Right renal pelvis (tissue), 4 donors: Measurements from ENCODE around the gene SLC25A13. TPM values are rescaled to one million over a fixed set of nuclear protein-coding genes. Genes with fewer than 3 reads are reported as not detected.
"Not testable (repeated sequence)": the region's sequence is repeated elsewhere in the genome, so short reads cannot be mapped to it uniquely, and the experiment has no call there.

Experiments
- DNase-seq, 4 donors: peaks; one replicate each; pipeline ENCODE4 v3.0.0-alpha.2; 2013; ENCODE audit warnings: low read depth in 4 of 4, low spot score in 3 of 4, missing footprints in 1 of 4
- polyA plus RNA-seq, 4 donors: library from polyadenylated mRNA; unstranded; fragments of 120-200 nt; gene quantifications; one replicate each; pipeline ENCODE4 v1.2.1, GENCODE V29; 2013; ENCODE audit not compliant: insufficient read length in 4 of 4

SLC25A13 gene
- polyA plus RNA-seq, 4 donors: 40.8 to 44.6 (median 41.3) TPM

DNA sequence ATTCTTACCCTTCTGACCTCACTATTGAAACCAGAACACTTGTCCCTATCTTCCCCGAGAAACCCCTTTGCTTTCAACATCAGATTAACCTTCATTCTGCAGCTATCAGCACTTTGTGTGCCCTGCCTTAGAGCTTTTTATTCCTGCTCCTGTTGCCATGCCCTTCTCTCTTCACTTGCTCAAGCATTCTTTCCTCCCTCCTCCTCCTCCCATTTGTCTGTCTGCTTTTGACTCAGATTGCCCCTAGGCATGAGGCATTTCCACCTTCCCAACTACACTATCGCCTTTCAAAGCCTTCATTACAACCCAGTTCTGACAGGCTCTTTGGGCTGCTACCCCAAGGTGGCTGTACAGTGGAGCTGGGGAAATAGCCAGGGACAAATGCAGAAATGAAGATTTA is 143.3 kb downstream of the SLC25A13 start:
- no peak for DNase-seq

DNA sequence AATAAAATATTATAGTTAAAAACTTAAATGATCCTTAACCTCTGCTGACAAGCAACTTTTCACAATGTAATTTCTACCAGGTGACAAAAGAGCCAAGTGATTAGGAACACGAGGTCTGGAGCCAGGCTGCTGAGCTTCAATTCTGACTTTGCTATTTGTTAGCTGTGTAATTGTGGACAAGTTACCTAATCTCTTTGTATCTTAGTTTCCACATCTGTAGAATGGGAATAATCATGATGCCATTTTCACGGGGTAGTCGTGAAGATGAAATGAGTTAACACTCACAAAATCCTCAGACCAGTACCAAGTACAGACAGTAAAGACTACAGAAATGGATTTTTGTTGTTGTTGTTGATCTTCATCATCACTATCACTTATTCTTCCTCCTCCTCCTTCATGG is 144.5 kb downstream of the SLC25A13 start:
- DNase-seq: no peak

DNA sequence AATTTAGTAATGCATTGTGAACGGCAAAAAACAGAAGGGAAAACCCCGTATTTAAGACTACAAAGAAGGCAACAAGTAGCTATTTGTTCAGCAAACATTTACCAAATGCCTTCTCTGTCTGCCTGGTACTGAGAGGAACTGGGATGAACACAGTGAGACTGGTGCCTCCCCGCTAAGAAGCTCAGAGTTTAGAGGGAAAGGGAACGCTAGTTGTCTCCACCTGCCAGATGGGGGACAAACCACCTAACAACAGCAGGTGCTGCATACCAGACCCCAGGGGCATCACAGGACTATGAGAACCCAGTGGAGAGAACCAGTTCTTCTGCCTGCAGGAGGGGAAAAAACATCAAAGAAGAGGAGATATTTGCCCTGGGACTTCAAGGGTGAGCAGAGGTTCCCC is 147.1 kb downstream of the SLC25A13 start:
- no peak for DNase-seq

DNA sequence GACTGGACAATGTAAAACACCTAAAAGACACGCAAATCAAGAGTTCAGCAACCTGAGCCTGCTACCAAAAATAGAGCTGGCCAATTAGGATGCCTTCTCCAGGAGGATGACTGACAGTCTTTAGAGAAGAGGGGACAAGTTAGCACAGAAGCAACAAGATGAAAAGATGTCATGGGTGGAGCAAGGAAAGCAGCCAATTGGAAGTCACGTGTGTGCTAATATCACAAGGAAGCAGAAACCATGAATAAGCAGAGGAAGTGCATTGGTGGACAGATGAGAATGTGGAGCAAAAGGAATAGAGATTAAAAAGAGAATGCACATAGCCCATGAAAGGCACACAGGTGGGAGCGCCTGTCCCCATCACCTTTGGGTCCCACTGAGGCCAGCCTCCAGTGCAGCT is 148.1 kb downstream of the SLC25A13 start:
- DNase-seq: no peak

DNA sequence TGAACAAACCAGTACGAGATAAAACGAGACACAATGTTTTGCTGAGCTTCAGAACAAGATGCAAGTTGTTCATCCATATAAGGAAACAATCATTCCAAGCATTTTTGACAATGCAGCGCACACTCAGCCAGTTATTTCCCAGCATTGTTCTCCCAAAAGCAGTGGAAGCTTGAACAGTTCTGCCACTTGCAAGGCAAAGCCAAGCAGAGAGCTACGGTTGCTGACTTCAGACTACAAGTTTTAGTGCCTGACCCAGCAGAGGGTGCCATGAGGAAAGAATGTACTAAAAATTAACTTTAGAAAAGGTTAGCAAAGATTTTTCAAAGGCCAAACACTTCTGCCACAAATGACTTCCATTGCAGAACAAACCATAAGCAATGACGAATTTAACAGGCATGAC is 152.5 kb downstream of the SLC25A13 start:
- peak in 2 of 4 donors; percentile 8 to 17 for DNase-seq

DNA sequence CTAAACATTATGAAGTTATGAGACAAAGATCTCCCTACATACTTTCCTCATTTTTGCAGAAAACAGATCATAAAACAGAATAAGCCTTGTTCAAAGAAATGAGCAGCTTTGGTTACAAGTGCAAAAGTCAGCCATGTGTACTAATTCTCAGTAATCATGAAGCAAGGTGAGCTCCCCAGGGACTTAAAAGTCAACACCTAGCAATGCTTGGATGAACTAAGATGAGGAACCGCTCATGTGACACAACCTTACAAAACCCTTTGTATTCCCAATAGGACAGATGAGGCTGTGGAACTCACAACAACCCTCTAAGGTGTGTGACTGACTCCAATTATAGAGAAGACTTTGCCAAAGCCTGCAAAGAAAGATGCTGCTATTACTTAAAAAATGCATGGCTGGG is 154.5 kb downstream of the SLC25A13 start:
- DNase-seq: no peak

DNA sequence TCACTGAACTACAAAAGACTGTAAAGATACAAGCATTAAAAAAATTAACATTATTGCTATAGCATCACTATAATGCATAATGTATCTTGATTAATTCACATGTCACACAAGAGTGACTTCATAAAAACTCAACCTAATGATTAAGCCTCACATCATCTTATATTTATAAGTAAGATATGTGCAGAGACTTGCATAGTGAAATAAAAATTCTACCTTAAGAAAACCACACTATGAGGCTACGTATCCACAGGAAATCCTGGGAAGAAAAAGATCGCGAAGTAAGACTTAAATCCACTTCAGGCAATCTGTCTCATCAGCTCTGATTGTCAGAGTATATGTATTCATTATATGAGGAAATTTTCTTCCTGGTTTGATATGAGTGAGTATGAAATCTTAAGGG is 160.0 kb downstream of the SLC25A13 start:
- DNase-seq: no peak

DNA sequence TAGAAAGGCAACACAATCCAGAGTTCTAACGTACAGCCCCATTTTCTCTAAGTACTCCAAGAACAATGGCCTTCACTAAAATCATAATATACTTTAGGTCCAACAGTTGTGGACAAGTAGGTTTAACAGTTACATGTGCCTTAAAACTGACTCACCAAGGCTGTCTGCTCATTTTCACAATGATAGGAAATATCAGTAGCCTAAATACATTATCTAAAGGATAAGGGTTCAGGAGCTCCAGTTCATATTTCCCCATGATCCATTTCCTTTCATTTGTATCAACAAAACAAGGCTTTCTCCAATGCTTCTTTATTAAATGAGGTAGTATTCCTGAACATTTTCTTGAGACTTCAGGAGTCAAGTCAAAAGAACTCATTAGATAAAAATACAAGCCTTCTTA is 164.0 kb downstream of the SLC25A13 start:
- DNase-seq: no peak

DNA sequence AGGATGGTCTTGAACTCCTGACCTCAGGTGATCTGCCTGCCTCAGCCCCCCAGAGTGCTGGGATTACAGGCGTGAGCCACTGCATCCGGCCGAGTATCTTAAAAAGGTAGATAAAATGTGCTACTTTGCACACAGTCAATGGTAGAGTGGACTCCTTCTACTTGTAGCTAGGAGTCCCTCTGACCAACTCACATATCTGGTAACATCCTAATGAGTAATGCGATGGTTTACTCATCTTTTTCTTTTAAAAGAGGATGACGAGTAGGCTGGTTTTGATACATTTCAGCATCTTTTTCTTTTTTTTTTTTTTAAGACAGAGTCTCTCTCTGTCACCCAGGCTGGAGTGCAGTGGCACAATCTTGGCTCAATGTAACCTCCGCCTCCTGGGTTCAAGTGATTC is 167.4 kb downstream of the SLC25A13 start:
- not testable (repeated sequence) for DNase-seq

DNA sequence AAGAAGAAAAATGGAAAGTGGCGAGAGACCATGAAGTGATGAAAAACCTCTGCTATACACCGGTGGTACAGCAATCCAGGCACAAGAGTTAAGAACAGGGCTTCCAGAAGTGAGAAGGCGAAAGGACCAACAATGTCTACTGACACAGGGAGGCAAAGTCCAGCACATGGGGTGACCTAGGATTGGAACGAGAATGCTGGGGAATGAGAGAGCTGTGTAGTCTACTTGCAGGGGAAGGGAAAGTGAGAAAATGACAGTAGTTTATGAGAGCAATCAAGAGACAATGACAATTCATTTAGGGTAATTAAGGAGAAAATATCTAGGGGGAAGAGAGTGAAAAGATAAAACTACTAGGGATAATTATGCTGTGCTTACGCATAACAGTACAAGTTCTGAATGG is 169.2 kb downstream of the SLC25A13 start:
- no peak for DNase-seq

DNA sequence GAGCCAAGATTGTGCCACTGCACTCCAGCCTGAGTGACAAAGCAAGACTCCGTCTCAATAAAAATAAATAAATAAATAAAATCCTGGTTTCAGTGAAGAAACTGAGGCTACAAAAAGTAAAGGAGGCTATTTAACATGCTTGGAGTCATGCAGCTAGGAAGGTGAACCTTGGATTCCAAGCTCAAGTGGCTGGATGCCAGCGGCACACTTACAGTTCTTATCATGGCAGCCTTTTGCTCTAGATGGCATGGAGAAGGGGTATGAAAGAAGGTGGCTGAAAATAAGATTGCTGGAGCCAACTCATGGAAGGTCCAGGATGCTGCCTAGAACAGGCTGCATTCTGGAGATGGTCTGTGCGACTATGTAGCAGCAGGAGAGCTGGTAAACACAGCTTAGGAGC is 170.0 kb downstream of the SLC25A13 start:
- DNase-seq: no peak

DNA sequence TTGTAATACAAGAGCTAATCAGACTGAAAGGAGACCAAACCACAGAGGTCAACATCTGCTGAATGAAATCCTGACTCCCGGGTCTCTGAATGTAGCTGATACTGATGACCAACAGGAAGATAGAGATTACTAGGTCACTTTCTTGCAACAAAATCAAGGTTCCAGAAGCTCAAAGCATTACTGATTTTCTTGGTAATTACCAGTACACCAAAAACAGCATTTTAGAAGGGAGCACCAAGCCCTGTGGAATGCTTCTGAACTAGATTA is 177.7 kb downstream of the SLC25A13 start:
- DNase-seq: no peak

DNA sequence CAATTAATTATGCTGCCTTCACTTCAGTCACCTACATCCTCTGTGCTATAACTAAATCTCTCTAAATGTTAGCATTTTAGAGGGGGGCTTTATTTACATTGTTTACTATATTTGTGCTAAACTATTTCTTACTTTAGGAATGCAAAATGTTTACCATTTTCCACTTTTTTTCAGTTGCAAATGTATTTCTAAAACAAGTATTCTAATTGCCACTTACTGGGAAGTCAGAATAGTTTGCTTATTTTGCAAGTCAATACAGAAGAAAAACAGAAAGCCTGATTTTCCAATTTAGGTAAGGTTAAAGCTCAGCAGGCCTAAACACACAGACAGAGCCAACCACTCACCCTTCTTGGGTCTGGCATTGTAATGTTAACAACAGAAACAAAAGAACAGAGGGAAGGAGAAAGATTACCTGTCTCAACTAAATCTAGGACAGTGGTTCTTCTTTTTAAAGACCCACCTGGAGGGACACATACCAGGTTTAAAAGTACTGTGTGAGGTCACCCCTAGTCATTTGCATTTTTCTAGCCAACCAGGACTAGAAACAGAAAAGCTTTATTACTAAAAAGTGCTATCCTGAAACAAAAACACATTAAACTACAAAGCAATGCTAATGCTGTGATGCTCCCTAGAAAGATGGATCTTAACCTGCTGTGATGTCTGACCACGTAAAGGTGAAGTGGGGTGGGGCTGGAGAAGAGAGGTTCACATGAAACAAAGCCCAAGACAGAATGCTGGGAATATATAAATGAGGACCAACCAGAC is 178.2 kb downstream of the SLC25A13 start:
- no peak for DNase-seq

DNA sequence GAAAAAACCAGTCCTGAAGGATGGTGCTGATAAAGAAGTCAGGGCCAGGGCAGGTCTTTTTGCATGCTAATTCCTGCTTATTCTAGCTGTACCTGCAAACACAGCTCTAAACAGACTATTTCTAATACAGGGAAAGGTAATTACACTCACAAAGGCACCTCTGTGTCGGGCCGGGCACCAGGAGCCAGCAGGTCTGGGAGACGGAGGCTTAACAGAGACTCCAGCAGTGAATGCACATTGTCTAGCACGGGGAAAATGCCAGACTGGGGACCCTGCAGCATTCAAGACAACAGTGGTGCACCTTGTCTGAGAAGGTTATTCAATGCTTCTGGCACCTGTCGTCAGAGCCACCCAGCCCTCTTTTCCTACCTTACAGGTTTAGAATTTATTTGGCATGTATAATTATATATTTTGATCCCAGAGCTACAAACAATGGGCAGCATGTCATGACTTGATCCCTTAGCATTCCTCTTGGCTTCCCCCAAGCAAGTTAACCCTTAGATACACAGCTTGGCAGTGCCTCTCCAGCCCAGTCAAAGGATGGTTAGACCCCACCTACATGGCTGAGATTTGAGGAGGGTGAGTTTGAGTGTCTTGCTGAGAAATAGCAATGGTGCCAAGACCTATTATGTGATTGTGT is 185.2 kb downstream of the SLC25A13 start:
- DNase-seq: no peak

DNA sequence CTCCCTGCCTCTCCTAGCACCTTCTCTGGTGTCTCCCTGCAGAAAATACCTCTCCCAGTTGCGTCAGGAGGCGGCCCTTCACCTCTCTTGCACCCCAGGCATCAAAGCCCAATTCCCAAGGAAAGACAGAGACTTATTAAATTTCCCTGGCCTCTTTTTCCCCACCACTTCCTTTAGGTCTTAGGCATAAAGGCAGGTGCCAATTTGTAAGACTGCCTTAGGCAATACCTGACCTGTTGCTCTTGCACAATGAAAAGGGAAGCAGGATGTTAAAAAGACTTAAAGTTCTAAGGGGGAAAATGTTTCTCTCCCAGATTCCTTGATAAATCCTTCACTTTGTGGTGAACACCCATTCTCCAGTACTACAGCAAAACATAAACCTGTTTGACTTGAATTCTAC is 186.7 kb downstream of the SLC25A13 start:
- DNase-seq: no peak

DNA sequence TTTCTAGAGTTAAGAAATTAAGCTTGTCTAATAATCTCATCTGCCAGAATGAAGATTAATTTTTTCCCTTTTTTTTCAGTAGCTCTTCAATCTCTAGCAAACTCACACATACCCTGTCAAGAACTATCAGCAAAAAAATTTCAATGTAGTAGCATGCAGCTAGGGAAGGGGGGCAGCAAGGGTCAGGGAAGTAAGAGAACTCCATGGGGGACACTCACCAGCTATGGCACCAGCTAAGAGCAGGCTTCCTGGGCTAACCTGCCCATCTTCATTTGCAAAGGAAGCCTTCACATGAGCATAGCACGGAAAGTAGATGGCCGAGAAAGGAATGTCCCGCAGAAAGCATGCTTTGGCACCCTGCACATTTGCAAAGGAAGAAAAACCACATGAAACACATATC is 190.4 kb downstream of the SLC25A13 start:
- no peak for DNase-seq

DNA sequence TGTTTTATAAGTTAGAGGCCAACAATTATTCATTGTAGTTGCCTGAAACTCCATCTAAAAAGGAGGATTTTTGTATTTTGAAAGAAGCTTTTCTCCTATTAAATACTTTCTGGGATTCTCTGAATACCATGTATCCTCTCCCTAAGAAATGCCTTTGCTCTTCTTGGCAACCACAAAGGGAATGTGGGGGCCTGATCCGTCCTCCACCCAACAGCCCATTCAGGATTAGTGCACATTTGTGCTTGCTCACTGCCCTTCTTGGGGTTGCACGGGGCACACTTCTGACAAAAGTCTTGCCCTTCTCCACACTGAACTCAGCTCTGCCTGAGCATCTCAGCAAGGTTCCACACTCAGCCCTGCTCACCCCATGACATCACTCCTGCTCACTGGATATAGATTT is 194.2 kb downstream of the SLC25A13 start:
- DNase-seq: no peak

DNA sequence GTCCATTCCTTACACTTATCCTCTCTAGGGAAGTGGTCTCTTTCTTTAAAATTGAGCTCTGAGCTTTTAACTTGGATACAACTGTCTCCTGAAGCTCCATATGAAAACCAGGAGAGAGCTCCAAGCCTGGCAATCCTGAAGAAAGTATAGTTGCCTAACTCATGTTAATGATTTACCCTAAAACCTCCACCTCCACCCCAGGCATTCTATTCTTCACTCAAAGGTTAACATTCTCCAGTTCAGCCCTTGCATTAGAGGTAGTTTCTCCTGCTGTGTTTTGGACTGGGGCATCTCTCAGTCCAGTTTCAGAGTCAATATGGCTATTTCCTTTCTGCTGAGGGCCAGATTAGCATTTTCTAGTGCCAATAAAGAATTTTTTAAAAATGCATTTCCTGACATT is 195.5 kb downstream of the SLC25A13 start:
- DNase-seq: no peak

DNA sequence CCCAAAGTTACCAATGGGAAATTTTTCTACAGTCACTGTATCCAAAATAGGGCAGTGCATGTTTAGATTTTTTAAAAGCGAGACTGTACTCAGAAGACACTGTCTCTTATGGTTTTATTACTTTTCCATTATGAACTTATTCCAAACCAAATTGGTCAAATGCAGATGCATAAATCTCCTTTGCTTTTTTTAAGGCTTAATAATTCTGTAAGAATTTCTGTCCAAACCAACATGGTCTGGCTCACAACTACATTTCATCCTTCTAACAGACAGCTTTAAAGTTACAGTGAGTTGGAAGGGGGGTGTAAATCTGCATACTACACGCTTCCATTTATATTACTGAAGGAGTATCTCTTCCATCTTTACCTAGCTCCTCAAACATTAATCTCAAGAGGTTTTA is 199.2 kb downstream of the SLC25A13 start:
- DNase-seq: no peak

DNA sequence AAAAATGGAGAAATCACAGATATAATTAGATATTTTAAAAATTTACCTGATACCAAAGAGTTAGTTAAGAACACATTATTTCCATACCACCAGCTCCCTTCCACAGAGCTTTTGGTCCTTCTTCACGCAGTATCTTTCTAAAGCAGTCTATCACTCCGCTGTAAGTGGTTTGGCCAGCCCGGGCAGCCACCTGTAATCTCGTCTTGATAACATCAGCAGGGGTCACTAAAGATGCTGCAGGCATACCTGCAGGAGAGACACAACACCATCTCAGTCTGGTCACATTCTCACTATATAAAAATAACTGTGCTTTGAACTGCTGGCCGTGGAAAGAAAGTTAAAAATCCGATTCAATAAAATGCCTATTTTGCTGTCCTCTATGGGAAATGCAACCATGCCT is 200.1 kb downstream of the SLC25A13 start:
- no peak for DNase-seq

DNA sequence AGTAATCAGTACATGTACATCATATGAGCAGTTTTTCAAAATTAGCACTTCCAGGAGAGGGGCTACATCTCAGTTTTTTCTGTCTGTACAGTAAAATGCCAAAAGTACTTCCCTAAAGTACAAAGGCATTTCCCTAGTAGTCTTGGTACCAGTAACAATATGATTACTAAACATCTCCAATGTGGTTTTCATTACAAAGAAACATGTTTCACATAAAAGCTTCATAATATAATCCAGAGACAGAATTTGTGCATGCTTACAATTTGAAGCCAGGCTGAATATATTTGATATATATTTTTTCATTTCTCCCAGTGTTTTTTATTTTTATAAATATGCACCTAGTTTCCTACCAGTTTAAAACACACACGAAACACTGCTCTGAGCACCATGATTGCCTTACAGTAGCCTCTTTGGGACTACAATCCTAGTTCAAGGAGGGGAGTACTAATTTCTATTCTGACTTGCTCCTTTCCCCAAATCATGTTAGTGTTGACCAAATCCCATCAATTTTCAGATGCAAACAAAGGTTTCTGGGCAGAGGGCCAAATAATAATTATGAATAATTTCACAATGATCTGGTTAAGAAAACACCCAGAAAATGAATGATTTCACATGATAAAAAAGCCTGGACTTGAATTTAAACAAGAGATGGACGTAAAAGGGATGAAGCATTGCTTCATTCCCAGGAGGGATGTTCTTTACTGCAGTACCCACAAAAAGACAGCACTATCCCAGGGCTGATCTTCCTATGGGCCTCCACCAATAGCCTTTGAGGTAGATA is 201.3 kb downstream of the SLC25A13 start:
- no peak for DNase-seq

DNA sequence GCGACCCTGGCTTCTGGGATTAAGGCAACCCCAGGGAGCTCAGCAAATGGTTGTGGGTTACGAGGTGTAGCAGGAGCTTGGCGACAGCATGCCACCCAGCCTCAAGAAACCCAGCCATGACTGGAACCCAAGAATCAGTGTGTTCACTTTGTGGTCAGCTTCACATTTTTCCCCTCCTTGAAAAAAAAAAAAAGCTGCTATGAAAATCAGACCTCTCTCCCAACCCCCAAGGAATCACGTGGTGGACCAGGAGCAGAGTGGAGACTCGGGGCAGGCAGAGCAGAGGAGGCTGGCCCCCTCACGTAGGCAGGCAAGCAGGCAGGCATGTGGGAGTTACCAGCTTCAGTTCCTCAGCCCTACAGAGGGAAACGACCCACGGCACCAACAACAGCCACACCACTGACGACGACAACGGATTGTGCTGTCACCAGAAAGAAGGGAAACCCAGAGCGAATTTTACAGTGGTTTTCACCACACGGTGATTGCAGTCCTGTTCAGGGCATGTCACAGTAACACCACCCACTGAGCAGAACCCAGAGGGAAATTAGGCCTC is 203.4 kb downstream of the SLC25A13 start:
- no peak for DNase-seq
